Peyer's patch (tissue), 4 donors: ENCODE measurements around the gene RAD50.

Source experiments
- CTCF ChIP-seq, 6 experiments: fragments of 450-650 bp in 4 of 6; fragments of 200-600 bp in 2 of 6; sonication (generic) in 1 of 6; IDR thresholded peaks; one replicate each; pipeline ENCODE4 v1.5.1; 2017 to 2019; ENCODE audit warnings: antibody characterized with exemption in 6 of 6, mild to moderate bottlenecking in 3 of 6, moderate library complexity in 1 of 6
- POLR2A ChIP-seq, 2 donors: fragments of 450-650 bp; IDR thresholded peaks; one replicate each; pipeline ENCODE4 v1.5.1; 2017; ENCODE audit warnings: antibody characterized with exemption in 2 of 2, mild to moderate bottlenecking in 2 of 2, moderate library complexity in 2 of 2

- TF ChIP-seq POLR2A (IDR thresholded peaks at IDR 0.05) (no peak), CTCF (IDR thresholded peaks at IDR 0.05) (no peak)
These were observed 116.7 kb downstream of the RAD50 start for GRCh38 chr5:132673488-132673887.
